ENCODE measurements around the gene CREBZF.

The CREBZF gene

DNA sequence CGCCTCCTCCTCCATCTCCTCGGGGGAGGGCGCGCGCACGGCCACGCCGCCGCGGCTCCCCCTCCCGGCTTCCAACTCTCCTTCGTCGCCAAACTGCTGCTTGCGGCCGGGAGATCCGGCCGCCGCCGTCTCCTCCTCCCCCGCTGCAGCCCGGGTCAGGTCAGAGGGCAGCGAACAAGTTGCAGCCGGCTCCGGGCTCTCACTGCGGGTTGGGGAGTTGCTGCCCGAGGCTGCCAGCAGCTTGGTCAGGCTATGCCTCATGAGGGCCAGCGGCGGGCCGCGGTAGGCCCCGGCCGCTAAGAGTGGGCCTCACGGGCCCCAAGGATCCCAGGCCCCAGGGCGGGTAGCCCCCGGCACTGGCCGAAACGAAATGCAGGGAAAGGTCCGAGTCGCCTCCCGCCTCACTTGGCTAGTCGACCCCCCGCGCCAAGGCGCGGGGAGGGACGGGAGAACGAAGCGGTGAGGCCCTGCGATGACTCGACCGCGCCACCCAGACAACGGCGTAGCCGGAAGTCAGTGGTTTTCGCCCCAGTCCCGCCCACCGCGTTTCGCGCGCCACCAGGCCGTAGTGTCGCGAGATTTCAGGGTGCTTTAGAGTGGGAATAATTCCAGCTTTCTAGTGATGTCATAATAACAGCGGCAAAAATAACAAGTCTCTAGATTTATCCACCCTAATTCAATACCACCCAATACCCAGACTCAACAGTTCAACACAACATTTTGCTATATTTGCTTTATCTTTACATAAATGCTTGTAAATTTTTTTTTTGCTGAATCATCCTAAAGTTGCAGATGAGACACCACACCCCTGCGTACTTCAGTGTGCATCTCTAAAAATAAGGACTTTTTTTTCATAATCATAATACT, at the start of gene CREBZF:
CREBZF (minus strand) TSS at position 515 of the 867 bp plus-strand sequence; CDS start at position 261, 254 bp downstream.
- peaks cover 50% of the 10 kb centered on the region for H3K79me2 ChIP-seq (ENCODE audit: insufficient read depth, low read depth)
- no peaks in the 10 kb centered on the region for H3K27me3 ChIP-seq (ENCODE audit: insufficient read depth, low read depth)

GRCh38 chr11:85712953-85713352, 48.0 kb upstream of the CREBZF start:
- H3K4me1 ChIP-seq (ENCODE audit: low read depth, poor library complexity, severe bottlenecking): peaks cover 24% of the 10 kb centered on the region
- TF ChIP-seq CTCF (conservative IDR thresholded peaks at IDR 0.05; ENCODE audit: low read depth, low read length): no peak
- H3K36me3 ChIP-seq (ENCODE audit: insufficient read depth): no peaks in the 10 kb centered on the region

More for the DNA sequence above, at the start of gene CREBZF:
- H4K20me1 ChIP-seq (ENCODE audit: insufficient read depth): peaks cover 25% of the 10 kb centered on the region
- H2AFZ ChIP-seq (ENCODE audit: low read depth): peak within 1 kb of the TSS; percentile 82
- no peak; the same call in 1 of the 2 replicates for TF ChIP-seq CTCF (conservative IDR thresholded peaks at IDR 0.05; ENCODE audit: low read depth, low read length)
- peak within 1 kb of the TSS; percentile 99 for H3K9ac ChIP-seq
- H3K4me3 ChIP-seq (IDR thresholded peaks at IDR 0.05; ENCODE audit: insufficient read depth, low read depth, low read length): no peak within 1 kb of the TSS
- peaks cover 31% of the 10 kb centered on the region for H3K4me1 ChIP-seq (ENCODE audit: low read depth, poor library complexity, severe bottlenecking)
- peak within 1 kb of the TSS; percentile 98 for H3K27ac ChIP-seq
- H3K36me3 ChIP-seq (ENCODE audit: insufficient read depth): peaks cover 5% of the 10 kb centered on the region; the same call in 1 of the 2 replicates
- H3K4me2 ChIP-seq: peak within 1 kb of the TSS; percentile 97

GRCh38 chr11:85710917-85711316, 46.0 kb upstream of the CREBZF start:
- Histone ChIP-seq H3K27ac (no peak overlapping the region), H4K20me1 (ENCODE audit: insufficient read depth) (no peaks in the 10 kb centered on the region), H3K36me3 (ENCODE audit: insufficient read depth) (no peaks in the 10 kb centered on the region), H3K79me2 (ENCODE audit: insufficient read depth, low read depth) (no peaks in the 10 kb centered on the region), H2AFZ (ENCODE audit: low read depth) (no peak overlapping the region), H3K9ac (no peak overlapping the region), H3K4me3 (IDR thresholded peaks at IDR 0.05; ENCODE audit: insufficient read depth, low read depth, low read length) (no peak overlapping the region), H3K4me2 (no peak overlapping the region), H3K4me1 (ENCODE audit: low read depth, poor library complexity, severe bottlenecking) (peaks cover 5% of the 10 kb centered on the region), H3K27me3 (ENCODE audit: insufficient read depth, low read depth) (no peaks in the 10 kb centered on the region)
- TF ChIP-seq CTCF (conservative IDR thresholded peaks at IDR 0.05; ENCODE audit: low read depth, low read length): no peak

More at GRCh38 chr11:85712953-85713352, 48.0 kb upstream of the CREBZF start:
- Histone ChIP-seq H3K27me3 (ENCODE audit: insufficient read depth, low read depth) (no peaks in the 10 kb centered on the region), H4K20me1 (ENCODE audit: insufficient read depth) (no peaks in the 10 kb centered on the region), H3K4me2 (no peak overlapping the region), H3K79me2 (ENCODE audit: insufficient read depth, low read depth) (no peaks in the 10 kb centered on the region), H3K27ac (no peak overlapping the region), H2AFZ (ENCODE audit: low read depth) (no peak overlapping the region), H3K4me3 (IDR thresholded peaks at IDR 0.05; ENCODE audit: insufficient read depth, low read depth, low read length) (no peak overlapping the region), H3K9ac (no peak overlapping the region)

DNA sequence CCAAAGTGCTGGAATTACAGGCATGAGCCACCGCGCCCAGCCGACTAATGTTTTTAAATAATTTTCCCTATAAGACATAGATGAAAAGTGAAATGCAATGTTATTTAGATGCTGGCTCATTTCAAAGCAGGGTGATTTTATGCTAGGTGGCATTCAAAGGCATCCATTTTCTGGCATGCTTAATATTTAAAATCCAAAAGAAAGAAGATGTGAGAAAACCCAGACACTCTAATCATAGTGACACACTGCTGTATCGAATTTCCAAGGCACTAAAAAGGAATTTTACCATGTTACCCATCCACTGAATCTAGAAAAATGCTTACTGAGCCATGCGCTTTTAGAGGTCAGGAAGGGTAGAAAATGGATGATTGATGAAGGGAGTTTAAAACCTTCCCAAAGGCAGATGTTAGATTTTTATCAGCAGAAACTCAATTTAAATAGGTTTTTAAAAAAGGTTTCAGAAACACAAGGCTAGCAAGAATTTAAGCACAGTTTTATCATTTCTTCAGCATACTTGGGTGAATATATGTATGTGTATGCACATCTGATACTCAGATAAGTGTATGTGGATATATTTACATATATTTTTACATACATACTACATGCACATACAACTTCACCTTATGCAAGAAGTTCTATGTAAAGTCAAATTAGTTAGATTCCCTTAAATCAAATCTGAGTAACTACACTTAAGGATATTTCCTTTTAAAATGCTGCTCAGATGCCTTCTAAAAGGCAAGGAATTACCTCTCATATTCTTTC, 45.2 kb upstream of the CREBZF start:
- Histone ChIP-seq H3K27ac (no peak overlapping the region), H2AFZ (ENCODE audit: low read depth) (no peak overlapping the region), H3K36me3 (ENCODE audit: insufficient read depth) (no peaks in the 10 kb centered on the region), H3K9ac (no peak overlapping the region), H3K79me2 (ENCODE audit: insufficient read depth, low read depth) (no peaks in the 10 kb centered on the region), H3K4me2 (no peak overlapping the region), H3K27me3 (ENCODE audit: insufficient read depth, low read depth) (no peaks in the 10 kb centered on the region), H4K20me1 (ENCODE audit: insufficient read depth) (no peaks in the 10 kb centered on the region), H3K4me3 (IDR thresholded peaks at IDR 0.05; ENCODE audit: insufficient read depth, low read depth, low read length) (no peak overlapping the region), H3K4me1 (ENCODE audit: low read depth, poor library complexity, severe bottlenecking) (no peaks in the 10 kb centered on the region)
- TF ChIP-seq CTCF (conservative IDR thresholded peaks at IDR 0.05; ENCODE audit: low read depth, low read length): no peak

Data from KMS-11 (cell line).